Liver (tissue), 9 donors: Measurements from ENCODE around the gene RELB. TPM values are rescaled to one million over a fixed set of nuclear protein-coding genes. Genes with fewer than 3 reads are reported as not detected.

Source experiments
- DNase-seq: peaks from one replicate; pipeline ENCODE4 v3.0.0-alpha.2; 2017; ENCODE audit warnings: low spot score
- H3K27ac ChIP-seq, 2 donors: one replicate each; pipeline ENCODE4 v1.7.0; 2013; ENCODE audit warnings: inconsistent platforms in 2 of 2, low read length in 2 of 2, control low read depth in 1 of 2, low read depth in 1 of 2, mild to moderate bottlenecking in 1 of 2
- H3K27me3 ChIP-seq, 4 donors: one replicate each; pipeline versions ENCODE4 v1.6.1 to v1.7.0; 2013; ENCODE audit warnings: low read length in 3 of 4, inconsistent platforms in 1 of 4, mild to moderate bottlenecking in 1 of 4, moderate library complexity in 1 of 4; ENCODE audit not compliant: control insufficient read depth in 4 of 4, insufficient read depth in 4 of 4
- H3K36me3 ChIP-seq, 4 donors: one replicate each; pipeline versions ENCODE4 v1.6.1 to v1.7.0; 2013; ENCODE audit warnings: low read length in 3 of 4, mild to moderate bottlenecking in 3 of 4, low read depth in 1 of 4, moderate library complexity in 1 of 4; ENCODE audit not compliant: control insufficient read depth in 4 of 4, insufficient read depth in 3 of 4
- H3K4me1 ChIP-seq, 4 donors: one replicate each; pipeline versions ENCODE4 v1.6.1 to v1.7.0; 2013; ENCODE audit warnings: low read length in 3 of 4, mild to moderate bottlenecking in 3 of 4, moderate library complexity in 1 of 4; ENCODE audit not compliant: control insufficient read depth in 4 of 4, insufficient read depth in 4 of 4
- H3K4me3 ChIP-seq, 3 donors: one replicate each; pipeline versions ENCODE4 v1.6.1 to v1.7.0; 2013; ENCODE audit warnings: low read length in 3 of 3, control low read depth in 1 of 3, low read depth in 1 of 3, mild to moderate bottlenecking in 1 of 3
- H3K9ac ChIP-seq, 2 donors: one replicate each; pipeline ENCODE4 v1.7.0; 2013; ENCODE audit warnings: low read length in 2 of 2, mild to moderate bottlenecking in 2 of 2, moderate library complexity in 2 of 2, control low read depth in 1 of 2, low read depth in 1 of 2
- H3K9me3 ChIP-seq, 4 donors: one replicate each; pipeline versions ENCODE4 v1.6.1 to v1.7.0; 2013; ENCODE audit warnings: low read length in 3 of 4; ENCODE audit not compliant: control insufficient read depth in 4 of 4
- ATF3 ChIP-seq: IDR thresholded peaks from 2 replicates; pipeline ENCODE4 v1.6.1; 2016; ENCODE audit warnings: antibody characterized with exemption
- CTCF ChIP-seq: fragments of 150-350 bp; IDR thresholded peaks from 2 replicates; pipeline ENCODE4 v1.5.1; 2017; ENCODE audit warnings: improper control_type of control experiment, low read depth, low read length; ENCODE audit not compliant: missing input control
- EGR1 ChIP-seq, 2 donors: IDR thresholded peaks; 2 replicates each; pipeline ENCODE4 v1.6.1; 2016 to 2018; ENCODE audit warnings: antibody characterized with exemption in 2 of 2, low read depth in 2 of 2
- FOXA1 ChIP-seq: IDR thresholded peaks from 2 replicates; pipeline ENCODE4 v1.6.1; 2016; ENCODE audit warnings: antibody characterized with exemption
- FOXA2 ChIP-seq: IDR thresholded peaks from 2 replicates; pipeline ENCODE4 v1.6.1; 2016; ENCODE audit warnings: antibody characterized with exemption
- GABPA ChIP-seq, 2 donors: IDR thresholded peaks in 1 of 2; conservative IDR thresholded peaks in 1 of 2; 2 replicates each; pipeline ENCODE4 v1.6.1; 2016; ENCODE audit warnings: antibody characterized with exemption in 2 of 2, mild to moderate bottlenecking in 1 of 2, moderate library complexity in 1 of 2
- HNF4A ChIP-seq, 2 donors: conservative IDR thresholded peaks; 2 replicates each; pipeline ENCODE4 v1.6.1; 2016; ENCODE audit warnings: antibody characterized with exemption in 2 of 2, mild to moderate bottlenecking in 2 of 2
- HNF4G ChIP-seq: IDR thresholded peaks from 2 replicates; pipeline ENCODE4 v1.6.1; 2016; ENCODE audit warnings: antibody characterized with exemption
- JUND ChIP-seq, 2 donors: IDR thresholded peaks; 2 replicates each; pipeline ENCODE4 v1.6.1; 2016; ENCODE audit warnings: antibody characterized with exemption in 2 of 2
- MAX ChIP-seq: IDR thresholded peaks from 2 replicates; pipeline ENCODE4 v1.6.1; 2016; ENCODE audit warnings: antibody characterized with exemption
- NR2F2 ChIP-seq: IDR thresholded peaks from 2 replicates; pipeline ENCODE4 v1.6.1; 2016; ENCODE audit warnings: antibody characterized with exemption
- RAD21 ChIP-seq, 2 donors: IDR thresholded peaks; 2 replicates each; pipeline ENCODE4 v1.6.1; 2016; ENCODE audit warnings: antibody characterized with exemption in 2 of 2, mild to moderate bottlenecking in 2 of 2
- RXRA ChIP-seq, 2 donors: IDR thresholded peaks; 2 replicates each; pipeline ENCODE4 v1.6.1; 2017 to 2018; ENCODE audit warnings: antibody characterized with exemption in 2 of 2, mild to moderate bottlenecking in 1 of 2
- SP1 ChIP-seq: IDR thresholded peaks from 2 replicates; pipeline ENCODE4 v1.6.1; 2018; ENCODE audit warnings: antibody characterized with exemption, mild to moderate bottlenecking
- TAF1 ChIP-seq: conservative IDR thresholded peaks from 2 replicates; pipeline ENCODE4 v1.6.1; 2016; ENCODE audit warnings: antibody characterized with exemption, mild to moderate bottlenecking
- YY1 ChIP-seq: IDR thresholded peaks from 2 replicates; pipeline ENCODE4 v1.6.1; 2016; ENCODE audit warnings: antibody characterized with exemption, mild to moderate bottlenecking
- ZBTB33 ChIP-seq: IDR thresholded peaks from 2 replicates; pipeline ENCODE4 v1.6.1; 2016; ENCODE audit warnings: antibody characterized with exemption
- WGBS: extraction: QIAGEN DNeasy Blood & Tissue Kit; methylation state at CpG from one replicate; pipeline ENCODE4 v1.1.7; 2013; 5-methylcytosine and 5-hydroxymethylcytosine counted together
- polyA plus RNA-seq, 2 donors: library from polyadenylated mRNA; stranded (reverse) in 1 of 2; unstranded in 1 of 2; fragments of 200-250 nt in 1 of 2; fragments of >200 nt in 1 of 2; fragmentation: Nextera tagmentation in 1 of 2; extraction: Ambion mirVana in 1 of 2; gene quantifications; one replicate each; pipeline versions ENCODE4 v1.2.1 to v1.2.3, GENCODE V29; 2013 to 2015
- total RNA-seq, 2 donors: library from RNA; depleted of rRNA; stranded (reverse); fragments of >200 nt; gene quantifications; one replicate each; pipeline ENCODE4 v1.2.3, GENCODE V29; 2014
- TF ChIP-seq, protein P1 (sequence below): IDR thresholded peaks from 2 replicates; pipeline ENCODE4 v1.6.1; 2016; ENCODE audit warnings: antibody characterized with exemption, mild to moderate bottlenecking
- donor health status: healthy.
- donor health status: healthy.
- donor health status: healthy.
- donor health status: healthy.
- donor health status: healthy.

RELB gene, protein sequence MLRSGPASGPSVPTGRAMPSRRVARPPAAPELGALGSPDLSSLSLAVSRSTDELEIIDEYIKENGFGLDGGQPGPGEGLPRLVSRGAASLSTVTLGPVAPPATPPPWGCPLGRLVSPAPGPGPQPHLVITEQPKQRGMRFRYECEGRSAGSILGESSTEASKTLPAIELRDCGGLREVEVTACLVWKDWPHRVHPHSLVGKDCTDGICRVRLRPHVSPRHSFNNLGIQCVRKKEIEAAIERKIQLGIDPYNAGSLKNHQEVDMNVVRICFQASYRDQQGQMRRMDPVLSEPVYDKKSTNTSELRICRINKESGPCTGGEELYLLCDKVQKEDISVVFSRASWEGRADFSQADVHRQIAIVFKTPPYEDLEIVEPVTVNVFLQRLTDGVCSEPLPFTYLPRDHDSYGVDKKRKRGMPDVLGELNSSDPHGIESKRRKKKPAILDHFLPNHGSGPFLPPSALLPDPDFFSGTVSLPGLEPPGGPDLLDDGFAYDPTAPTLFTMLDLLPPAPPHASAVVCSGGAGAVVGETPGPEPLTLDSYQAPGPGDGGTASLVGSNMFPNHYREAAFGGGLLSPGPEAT
- total RNA-seq (1 to 10 TPM; 2.2 to 4.9 TPM), polyA plus RNA-seq (1 to 10 TPM; 1.4 to 3.1 TPM)

GRCh38 chr19:45001087-45001739 is at the start of gene RELB:
Gene RELB (plus strand): TSS chr19:45001464. CDS start chr19:45001580, 116 bp downstream.
- 3% methylated on average over 79 of the region's 79 CpGs for WGBS
- peak within 1 kb of the TSS; percentile 97 to 98 for H3K27ac ChIP-seq
- TF ChIP-seq EGR1 (IDR thresholded peaks at IDR 0.05; ENCODE audit: low read depth in 2 of 2) (peak in 1 of 2 donors; percentile 67), YY1 (no peak)
- peak within 1 kb of the TSS; percentile 4 to 82 (median 81) for H3K4me3 ChIP-seq
- peaks cover 0 to 2% (median 2%) of the 10 kb centered on the region in 4 donors for H3K36me3 ChIP-seq
- H3K9ac ChIP-seq: peak within 1 kb of the TSS in 1 of 2 donors; percentile 67
- DNase-seq: peak; percentile 96
- H3K27me3 ChIP-seq: no peaks in the 10 kb centered on the region
- peaks cover 0 to 13% (median 5%) of the 10 kb centered on the region in 4 donors for H3K4me1 ChIP-seq
- H3K9me3 ChIP-seq: no peaks in the 10 kb centered on the region

DNA sequence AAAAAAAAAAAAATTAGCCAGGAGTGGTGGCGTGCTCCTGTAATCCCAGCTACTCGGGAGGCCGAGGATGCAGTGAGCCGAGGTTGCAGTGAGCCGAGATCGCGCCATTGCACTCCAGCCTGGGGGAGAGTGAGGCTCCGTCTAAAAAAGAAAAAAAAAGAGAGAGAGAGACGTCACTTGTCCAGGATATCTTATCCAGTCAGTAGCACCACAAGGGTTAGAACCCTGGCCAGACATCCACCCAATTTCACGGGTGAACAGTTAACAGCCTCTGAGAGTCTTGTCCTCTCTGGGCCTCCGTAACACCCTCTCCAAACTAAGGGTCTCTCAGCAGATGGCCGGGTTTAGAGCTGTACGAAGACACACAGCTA is 47.0 kb upstream of the RELB start:
- no peak for DNase-seq
- H3K36me3 ChIP-seq: no peaks in the 10 kb centered on the region
- peak overlapping the region; percentile 92 to 96 (median 93) for H3K4me3 ChIP-seq
- 35% methylated on average over 13 of the region's 13 CpGs for WGBS
- H3K9me3 ChIP-seq: no peaks in the 10 kb centered on the region
- TF ChIP-seq FOXA2: no peak
- no peak for TF ChIP-seq NR2F2
- TF ChIP-seq HNF4G: no peak
- TF ChIP-seq YY1: no peak
- TF ChIP-seq JUND (IDR thresholded peaks at IDR 0.05): no peak
- no peak for TF ChIP-seq ZBTB33
- TF ChIP-seq EGR1 (IDR thresholded peaks at IDR 0.05; ENCODE audit: low read depth in 2 of 2): no peak
- TF ChIP-seq RXRA (IDR thresholded peaks at IDR 0.05): no peak
- no peak for TF ChIP-seq TAF1
- no peak for TF ChIP-seq HNF4A (conservative IDR thresholded peaks at IDR 0.05)
- no peak for TF ChIP-seq MAX
- TF ChIP-seq RAD21 (IDR thresholded peaks at IDR 0.05): no peak
- TF ChIP-seq CTCF: no peak
- TF ChIP-seq FOXA1: no peak
- TF ChIP-seq ATF3: no peak
- TF ChIP-seq GABPA (IDR thresholded peaks at IDR 0.05 in 1 of 2, conservative IDR thresholded peaks at IDR 0.05 in 1 of 2): no peak
- TF ChIP-seq, protein P1, sequence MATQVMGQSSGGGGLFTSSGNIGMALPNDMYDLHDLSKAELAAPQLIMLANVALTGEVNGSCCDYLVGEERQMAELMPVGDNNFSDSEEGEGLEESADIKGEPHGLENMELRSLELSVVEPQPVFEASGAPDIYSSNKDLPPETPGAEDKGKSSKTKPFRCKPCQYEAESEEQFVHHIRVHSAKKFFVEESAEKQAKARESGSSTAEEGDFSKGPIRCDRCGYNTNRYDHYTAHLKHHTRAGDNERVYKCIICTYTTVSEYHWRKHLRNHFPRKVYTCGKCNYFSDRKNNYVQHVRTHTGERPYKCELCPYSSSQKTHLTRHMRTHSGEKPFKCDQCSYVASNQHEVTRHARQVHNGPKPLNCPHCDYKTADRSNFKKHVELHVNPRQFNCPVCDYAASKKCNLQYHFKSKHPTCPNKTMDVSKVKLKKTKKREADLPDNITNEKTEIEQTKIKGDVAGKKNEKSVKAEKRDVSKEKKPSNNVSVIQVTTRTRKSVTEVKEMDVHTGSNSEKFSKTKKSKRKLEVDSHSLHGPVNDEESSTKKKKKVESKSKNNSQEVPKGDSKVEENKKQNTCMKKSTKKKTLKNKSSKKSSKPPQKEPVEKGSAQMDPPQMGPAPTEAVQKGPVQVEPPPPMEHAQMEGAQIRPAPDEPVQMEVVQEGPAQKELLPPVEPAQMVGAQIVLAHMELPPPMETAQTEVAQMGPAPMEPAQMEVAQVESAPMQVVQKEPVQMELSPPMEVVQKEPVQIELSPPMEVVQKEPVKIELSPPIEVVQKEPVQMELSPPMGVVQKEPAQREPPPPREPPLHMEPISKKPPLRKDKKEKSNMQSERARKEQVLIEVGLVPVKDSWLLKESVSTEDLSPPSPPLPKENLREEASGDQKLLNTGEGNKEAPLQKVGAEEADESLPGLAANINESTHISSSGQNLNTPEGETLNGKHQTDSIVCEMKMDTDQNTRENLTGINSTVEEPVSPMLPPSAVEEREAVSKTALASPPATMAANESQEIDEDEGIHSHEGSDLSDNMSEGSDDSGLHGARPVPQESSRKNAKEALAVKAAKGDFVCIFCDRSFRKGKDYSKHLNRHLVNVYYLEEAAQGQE: no peak
- no peak for TF ChIP-seq SP1
- peak overlapping the region; percentile 85 to 98 for H3K9ac ChIP-seq
- no peaks in the 10 kb centered on the region for H3K27me3 ChIP-seq
- peaks cover 0 to 68% (median 60%) of the 10 kb centered on the region in 4 donors for H3K4me1 ChIP-seq
- peak overlapping the region; percentile 88 to 98 for H3K27ac ChIP-seq
